ENCODE results near the gene CLDN10.

GRCh38 chr13:95523598-95523997 lies 28.9 kb upstream of the CLDN10 start:
- TF ChIP-seq, protein P1, sequence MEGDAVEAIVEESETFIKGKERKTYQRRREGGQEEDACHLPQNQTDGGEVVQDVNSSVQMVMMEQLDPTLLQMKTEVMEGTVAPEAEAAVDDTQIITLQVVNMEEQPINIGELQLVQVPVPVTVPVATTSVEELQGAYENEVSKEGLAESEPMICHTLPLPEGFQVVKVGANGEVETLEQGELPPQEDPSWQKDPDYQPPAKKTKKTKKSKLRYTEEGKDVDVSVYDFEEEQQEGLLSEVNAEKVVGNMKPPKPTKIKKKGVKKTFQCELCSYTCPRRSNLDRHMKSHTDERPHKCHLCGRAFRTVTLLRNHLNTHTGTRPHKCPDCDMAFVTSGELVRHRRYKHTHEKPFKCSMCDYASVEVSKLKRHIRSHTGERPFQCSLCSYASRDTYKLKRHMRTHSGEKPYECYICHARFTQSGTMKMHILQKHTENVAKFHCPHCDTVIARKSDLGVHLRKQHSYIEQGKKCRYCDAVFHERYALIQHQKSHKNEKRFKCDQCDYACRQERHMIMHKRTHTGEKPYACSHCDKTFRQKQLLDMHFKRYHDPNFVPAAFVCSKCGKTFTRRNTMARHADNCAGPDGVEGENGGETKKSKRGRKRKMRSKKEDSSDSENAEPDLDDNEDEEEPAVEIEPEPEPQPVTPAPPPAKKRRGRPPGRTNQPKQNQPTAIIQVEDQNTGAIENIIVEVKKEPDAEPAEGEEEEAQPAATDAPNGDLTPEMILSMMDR (IDR thresholded peaks at IDR 0.05) = no peak
- TF ChIP-seq EZH2 (IDR thresholded peaks at IDR 0.05; ENCODE audit: borderline replicate concordance, insufficient read depth, low read depth, low read length, poor library complexity, severe bottlenecking) = no peak

All from B cell (primary cell).